HG02981 (cell line): ENCODE results near the gene SLCO2A1.

ENCODE experiments used
- ATAC-seq: cut with Tn5 transposase; IDR thresholded peaks from one replicate; pipeline ENCODE4 v1.9.1; 2021; ENCODE audit warnings: mild to moderate bottlenecking, moderate library complexity; ENCODE audit not compliant: unreplicated experiment

The SLCO2A1 gene

DNA sequence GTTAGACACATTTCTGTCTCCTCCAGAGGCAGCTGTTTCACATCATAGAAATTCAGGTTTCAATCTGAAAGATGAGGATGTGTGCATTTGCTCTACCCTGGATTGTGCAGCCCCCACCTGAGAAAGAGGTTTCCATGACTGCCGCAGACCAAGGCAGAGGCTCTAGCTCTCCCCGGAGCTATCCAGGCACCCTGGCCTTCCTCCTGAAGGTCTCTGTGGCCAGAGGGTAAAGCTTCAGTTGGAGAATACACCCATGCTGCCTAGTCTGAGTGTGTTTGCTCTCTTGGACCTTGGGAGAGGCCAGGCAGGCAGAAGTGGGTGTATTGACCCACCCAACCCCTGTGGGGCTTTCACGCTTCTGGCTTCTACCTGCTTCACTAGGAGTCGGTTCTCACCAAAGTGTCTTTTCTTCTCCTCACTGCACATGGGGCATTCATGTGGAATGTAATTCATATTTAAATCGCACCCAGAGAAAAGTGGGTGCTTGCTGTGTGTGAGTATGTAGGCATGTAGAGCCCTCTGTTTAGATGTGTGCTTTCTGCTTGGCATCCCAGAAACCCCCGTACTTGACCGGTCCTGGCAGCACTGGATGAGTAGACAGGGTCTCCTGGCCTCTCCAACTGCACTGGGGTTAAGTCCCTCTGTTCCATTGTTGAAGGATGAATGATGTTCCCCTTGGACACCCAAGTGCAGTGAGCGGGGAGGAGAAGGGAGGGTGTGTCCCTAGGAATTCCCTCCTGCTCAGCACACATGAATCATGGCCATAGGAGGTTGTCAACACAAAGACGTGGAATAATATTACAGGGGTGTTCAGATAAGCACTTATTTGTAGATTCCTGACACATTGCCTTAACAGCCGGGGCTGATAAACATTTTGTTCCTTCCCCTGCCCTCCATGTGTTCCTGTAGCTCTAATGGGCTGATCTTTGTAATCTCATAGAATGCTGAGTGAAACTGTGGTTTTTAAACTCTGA is 113.8 kb downstream of the SLCO2A1 start:
- ATAC-seq: no peak

DNA sequence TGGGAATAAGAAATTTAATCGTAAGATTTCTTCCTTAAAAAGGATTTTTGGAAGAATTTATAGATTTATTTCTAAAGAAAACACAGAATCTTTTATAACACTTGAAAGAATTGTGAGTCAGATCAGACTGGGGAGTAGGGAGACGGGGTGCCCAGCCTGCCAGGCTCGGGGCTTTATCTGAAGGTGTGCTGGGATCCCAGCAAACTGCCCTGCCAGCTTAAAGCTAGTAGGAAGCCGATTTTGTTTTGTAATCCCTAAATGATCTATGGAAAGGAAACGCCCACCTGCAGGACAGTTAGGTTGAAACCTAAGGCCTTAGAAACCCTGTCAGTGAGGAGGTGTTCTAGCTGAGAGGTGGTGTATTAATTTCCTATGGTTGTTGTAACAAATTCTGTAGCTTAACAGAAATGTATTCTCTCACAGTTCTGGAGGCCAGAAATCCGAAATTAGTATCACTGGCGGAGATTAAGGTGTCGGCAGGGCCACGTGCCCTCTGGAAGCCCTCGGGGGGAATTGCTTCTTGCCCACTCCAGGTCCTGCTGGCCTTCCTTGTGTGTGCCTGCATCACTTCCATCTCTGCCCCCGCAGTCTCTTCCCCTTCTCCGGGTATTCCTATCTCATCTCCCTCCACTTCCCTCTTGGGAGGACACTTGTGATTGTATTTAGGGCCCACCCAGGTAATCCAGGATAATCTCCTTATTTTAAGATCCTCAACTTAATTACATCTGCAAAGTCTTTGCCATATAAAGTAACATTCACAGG is 114.7 kb downstream of the SLCO2A1 start:
- no peak for ATAC-seq

DNA sequence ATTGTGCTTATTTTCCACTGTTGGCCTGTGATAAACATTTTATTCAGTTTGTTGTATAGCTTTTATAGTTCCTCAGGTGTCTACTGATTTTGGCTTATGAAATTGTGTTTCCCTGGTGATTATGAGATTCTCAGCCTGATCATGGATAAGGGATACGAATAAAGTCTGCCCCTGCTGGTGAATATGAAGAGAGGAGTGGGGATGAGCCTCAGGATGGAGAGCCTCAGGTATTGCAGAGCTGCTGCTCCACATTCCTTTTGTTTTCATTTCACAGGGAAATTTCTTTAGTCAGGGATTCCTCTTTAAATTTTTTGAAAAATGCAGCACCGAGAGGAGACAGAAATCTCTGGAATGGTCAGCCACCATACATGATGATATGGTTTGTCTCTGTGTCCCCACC is 119.3 kb downstream of the SLCO2A1 start:
- no peak for ATAC-seq

DNA sequence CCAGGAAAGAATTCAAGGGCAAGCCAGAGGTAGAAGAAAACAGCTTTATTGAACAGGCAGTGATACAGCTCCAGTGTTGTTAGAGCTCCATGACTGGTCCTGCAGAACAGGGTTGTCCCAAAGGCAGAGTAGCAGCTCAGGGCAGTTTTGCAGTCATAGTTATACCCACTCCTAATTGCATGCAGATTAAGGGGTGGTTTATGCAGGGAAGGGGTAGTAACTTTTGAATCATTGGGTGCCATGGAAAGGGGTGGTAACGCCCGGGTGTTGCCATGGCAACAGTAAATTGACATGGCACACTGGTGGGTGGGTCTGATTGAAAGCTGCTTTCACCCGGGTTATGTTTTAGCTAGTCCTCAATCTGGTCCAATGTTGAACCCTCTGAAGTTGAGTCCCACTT is 124.3 kb downstream of the SLCO2A1 start:
- ATAC-seq: no peak

DNA sequence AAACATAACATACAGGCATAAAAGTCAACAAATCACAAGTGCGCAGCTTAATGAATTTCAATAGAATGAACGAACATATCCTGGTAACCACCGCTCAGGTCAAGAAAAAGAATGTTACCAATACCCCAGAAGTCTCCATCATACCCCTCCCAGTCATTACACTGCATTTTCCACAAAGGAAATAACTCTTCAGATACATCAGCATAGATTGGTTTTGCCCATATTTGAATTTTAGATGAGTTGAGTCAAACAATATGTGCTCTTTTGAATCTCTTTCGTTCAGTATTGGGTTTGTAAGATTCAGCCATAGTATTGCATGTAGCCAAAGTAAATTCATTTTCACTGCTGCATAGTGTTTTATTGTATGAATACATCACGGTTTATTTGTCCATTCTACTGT is 127.9 kb downstream of the SLCO2A1 start:
- ATAC-seq: no peak

DNA sequence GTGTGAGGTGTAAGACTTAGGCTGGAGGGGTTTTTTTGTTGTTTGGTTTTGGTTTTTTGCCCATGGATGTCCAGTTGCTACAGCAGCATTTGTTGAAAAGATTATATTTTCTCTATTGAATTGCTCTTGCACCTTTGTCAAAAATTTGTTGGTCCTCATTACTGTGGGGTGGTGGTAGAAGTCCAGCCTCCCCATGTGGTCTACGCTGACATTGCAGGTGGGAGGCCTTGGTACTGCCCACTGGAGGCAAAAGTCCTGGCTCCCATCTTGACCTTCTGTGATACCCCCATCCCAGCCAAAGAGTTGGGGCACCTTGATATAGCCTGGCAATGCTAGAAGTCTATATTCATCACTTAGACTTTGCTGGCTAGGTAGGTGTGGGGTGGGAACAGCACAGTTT is 128.6 kb downstream of the SLCO2A1 start:
- ATAC-seq: no peak

DNA sequence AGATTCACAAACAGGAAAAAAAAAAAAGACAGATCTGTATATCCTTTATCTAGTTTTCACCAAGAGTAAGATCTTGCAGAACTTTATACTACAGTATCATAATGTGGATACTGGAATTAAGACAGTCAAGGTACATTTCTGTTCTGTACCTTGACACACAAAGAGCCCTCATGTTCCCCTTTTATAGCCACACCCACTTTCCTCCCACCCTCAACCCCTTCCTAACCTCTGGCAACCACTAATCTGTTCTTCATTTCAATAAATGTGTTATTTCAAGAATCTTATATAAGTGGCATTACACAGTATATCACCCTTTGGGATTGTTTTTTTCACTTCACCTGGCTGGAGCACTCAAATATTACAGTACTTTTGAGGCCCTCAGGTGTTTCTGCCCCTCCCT is 130.4 kb downstream of the SLCO2A1 start:
- ATAC-seq: no peak

DNA sequence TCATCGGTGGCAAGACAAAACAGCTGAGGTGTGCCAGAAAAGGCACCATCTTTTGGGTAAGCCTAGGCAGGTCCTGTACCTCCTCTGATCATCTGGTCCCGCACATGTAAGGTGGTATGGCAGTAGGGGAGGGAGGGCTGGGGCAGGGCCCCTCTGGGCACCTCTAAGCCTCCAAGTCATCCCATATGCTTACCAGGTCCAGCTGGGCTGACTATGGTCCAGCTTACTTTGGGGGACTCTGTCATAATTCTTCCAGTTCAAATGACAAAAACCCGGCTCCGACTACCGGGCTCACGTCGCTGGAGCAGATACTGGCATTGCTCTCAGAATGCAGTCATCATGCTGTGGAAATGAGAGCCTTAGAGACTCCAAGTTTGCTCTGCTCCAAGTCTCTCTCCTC is 132.2 kb downstream of the SLCO2A1 start:
- no peak for ATAC-seq

DNA sequence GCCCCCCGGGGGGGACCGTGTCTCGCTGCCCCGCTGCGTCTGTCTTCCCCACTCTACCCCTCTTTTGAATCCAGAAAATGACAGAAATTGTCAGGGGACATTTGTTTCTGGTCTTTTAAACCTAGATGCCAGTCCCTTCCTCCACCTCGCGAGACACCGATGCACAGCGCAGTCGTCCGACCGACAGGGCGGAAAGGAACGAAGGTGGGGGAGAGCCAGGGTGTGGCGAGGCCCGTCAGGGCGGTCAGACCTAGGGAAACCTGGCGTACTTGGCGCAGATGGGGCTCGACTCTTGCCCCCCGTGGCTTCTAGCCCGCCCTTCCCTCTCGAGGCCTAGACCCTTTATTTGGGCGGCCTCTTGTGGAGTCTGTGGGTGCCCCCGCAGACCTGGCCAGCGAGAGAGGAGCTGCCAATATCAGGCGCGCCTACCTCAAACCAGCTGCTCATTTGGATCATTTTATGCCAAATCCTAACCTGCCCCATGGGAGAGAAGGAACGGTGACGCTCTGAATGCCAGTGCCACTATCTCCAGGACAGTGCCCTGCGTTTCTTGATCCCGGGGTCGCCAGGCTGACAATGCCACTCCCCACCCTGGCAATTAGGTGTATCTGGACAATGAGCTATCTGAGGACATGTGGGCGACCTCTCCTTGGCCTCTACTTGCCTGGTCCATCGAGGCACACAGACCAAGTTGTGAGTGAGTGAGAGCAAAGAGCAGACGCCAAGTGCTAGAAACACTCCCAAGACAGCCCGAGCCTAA is 133.5 kb downstream of the SLCO2A1 start:
- no peak for ATAC-seq

DNA sequence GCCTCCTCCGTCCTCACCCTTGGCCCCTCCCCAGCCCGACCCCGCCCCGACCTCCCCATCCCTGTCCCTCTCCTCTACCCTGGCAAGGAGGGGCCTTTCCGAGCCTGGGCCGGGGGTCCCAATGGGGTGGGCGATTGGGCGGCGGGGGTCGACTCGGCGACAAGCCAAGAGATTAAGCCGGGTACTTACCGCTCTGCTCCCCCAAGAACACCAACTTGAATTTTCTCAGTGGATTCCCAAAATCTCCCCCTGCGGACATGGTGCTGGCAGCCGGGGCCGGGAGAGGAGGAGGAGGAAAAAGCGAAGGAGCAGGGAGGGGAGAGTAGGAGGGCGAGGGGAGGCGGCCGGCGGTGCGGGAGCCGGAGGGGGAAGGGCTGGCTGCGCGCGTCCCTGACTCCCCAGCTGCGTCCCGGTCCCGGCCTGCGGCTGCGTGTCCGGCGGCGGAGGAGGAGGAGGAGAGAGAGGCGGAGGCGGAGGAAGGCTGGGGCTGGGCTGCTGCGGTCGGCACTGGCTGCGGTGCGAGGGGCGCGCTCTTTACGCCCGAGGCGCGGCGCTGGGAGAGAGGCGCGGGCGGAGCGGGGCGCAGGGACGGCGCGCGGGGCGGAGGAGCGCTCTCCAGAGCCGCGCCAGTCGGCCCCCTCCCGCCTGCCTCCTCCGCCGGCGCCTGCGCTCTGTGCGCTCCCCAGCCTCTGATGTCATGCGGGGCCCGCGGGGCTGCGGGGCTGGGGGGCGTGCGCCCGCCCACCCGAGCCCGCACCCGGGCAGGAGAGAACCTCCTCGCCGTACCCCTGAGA is 134.3 kb downstream of the SLCO2A1 start, which contains the start of gene RAB6B:
RAB6B (minus strand) TSS at position 675 of the 794 bp plus-strand sequence; CDS start at position 259, 416 bp downstream.
- no peak for ATAC-seq

DNA sequence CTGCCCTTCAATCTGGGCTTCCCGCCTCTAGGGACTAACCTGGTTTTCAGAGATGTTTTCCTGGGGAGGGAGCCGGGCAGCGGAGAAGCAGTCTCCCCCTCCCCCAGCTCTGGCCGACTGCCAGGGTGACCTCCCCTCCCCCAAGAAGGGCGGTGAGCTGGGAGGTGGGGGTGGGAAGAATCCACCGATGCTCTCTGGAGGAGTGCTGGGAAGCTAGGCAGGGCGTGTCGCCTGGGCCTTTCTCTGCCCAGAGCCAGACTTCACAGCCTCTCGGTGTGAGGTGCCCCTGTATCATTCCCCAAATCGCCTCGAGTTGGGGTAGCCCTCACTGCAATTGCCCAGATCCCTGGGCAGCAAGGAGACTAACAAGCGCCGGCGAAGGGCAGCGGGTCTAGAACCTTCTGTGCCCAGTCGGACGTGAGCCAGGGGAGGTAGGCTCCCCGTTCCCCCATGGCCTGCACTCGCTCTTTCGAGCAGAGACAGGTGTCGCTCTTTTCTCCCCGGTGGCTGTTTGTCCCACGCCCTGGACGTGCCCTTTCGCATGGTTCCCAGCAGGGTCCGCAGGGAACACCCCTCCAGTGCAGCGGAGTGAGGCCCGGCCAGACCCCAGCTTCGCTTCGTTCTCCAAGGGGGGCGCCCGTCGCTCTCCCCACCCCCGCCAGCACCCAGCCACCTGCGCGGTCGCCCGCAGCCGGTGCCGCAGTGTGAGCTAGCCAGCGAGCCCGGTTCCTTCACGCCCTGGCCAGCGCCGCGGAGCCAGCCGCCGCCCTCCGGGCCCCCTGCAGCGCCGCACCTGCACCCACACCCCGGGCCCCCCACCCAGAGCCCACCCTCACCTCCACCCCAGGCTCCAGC is 135.1 kb downstream of the SLCO2A1 start:
- ATAC-seq: no peak

DNA sequence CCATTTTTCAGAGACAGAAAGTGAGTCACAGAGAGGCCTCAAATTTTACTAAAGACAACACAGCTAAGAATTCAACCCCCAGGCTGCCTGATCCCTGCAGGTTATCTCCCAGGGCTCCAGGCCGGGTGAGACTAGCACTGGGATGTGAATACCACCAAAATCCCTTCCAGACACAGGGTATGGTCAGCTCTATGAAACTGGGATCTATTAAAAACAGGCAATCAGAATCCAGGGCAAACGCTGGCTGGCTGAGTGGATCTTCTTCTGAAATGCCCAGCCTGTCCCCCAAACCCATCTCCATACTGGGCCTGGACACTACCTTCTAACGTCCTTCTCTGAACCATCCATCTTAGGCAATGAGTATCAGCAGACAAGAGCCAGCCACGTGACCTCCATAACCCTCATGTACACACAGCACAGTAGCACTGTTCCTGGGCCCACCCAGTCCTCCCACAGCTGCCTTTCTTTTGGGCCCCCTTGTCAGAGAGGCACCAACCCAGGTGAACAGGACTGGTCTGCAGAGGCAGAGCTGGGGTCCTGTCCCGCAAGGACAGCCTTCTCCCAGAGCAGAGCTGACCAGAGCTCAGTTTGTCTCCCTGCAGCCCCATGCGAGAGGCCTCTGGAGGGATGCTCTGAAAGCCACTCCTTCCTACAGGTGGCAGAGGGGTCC is 135.9 kb downstream of the SLCO2A1 start:
- ATAC-seq: no peak

DNA sequence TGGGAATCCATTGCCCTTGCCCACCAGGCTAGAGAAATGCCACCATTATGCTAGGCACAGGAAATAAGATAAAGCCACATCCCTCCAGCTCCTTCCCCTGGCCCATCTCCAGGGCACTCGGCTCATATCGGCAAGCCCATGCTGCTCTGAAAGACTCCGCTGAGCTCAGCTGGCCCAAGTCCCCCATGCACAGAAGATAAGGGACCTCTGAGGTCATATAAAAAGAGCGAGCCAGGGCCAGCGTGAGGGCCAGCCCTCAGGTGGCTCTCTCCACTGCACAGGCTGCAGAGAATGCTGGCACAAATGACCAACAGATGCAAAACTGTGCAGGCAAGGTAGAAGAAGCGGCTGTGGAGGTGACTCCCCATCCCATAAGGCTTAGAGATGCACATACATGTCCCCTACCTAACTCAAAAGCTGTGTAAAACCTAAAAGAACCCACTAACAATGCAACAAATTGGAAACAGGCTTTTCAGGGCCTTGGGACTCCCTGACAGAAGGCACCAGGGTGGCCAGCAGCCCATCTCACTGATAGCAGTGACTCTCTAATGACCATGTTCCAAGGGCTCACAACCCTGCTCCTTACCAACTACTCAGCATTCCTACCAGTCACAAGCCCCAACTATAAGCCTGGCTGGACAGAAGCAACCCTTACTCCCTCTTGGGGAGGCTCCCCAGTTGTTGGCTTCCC is 137.0 kb downstream of the SLCO2A1 start:
- no peak for ATAC-seq

DNA sequence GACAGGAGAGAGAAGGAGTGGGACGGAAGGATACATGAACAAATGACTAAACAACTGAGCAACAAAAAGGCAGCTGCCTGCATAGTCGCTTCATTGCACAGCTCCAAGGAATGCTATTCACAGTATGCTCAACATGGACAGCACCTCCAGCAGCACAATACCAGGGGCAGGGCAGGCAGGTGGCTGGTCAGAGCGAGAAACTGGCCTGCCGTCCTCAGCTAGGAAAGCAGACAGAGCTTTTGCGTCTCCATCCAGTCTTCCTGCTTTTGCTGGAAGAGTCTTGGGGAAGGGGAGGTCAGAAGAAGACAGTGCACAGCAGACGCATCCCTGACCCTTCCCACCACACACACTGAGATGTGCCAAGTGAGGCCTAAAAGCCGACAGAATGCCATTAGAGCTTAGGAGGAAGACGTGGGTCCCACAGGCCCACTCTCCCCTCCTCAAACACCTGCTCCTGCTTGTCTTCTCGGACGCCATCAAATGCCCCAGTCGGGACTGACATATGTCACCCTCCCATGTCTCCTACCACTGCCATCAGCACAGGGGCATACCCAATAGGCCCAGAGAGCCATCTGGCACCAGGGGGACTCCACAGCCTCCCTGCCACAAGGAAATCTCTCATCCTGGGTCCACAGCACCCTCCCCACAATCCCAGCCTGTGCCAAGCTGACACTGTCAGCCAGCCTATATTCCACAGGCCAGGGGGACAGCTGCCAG is 137.9 kb downstream of the SLCO2A1 start:
- no peak for ATAC-seq

DNA sequence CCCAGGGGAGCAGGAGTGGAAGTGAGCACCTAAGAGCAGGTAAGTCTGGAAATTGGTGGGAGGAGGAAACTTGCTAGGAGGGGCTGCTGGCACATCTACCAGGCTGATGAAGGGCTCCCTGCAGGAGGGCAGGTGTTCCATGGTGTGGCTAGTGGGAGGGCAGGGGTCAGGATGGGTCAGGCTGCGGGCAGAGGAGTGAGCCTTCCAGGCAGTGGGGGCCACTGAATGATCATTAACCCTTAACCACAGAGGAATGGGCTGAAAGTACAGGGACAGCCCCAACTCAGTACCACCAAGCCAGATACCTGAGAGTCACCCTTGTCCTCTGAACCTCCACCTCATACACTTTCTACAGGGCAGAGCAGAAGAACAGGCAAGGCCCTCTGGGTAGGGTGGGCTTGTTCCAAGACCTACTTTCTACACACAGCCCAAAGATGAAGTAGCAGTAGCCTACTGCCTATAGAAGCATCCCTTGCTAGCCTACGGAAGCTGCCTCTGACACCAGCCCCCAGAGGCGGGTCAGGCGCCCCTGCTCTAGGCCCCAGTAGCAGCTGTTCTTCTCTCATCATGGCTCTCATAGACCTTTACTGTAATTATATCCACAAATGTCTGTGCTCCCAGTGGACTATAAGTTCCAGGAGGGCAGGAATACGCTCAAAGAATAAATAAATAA is 138.6 kb downstream of the SLCO2A1 start:
- no peak for ATAC-seq

DNA sequence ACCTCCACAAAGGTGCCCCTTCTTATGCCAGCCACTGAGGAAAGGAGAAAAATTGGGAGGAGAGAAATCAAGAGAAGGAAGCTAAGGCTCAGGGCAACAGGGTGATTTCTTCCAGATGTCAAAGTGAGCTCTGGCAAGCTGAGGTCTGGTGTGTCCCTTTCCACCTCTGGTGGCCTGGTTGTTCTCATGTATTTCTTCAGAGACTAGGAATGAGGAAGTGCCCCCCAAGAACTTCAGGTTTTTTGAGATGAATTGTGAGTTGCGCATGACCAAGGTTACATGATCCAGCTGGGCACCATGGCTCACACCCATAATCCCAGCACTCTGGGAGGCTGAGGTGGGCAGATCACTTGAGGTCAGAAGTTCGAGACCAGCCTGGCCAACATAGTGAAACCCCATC is 139.7 kb downstream of the SLCO2A1 start:
- ATAC-seq: no peak

DNA sequence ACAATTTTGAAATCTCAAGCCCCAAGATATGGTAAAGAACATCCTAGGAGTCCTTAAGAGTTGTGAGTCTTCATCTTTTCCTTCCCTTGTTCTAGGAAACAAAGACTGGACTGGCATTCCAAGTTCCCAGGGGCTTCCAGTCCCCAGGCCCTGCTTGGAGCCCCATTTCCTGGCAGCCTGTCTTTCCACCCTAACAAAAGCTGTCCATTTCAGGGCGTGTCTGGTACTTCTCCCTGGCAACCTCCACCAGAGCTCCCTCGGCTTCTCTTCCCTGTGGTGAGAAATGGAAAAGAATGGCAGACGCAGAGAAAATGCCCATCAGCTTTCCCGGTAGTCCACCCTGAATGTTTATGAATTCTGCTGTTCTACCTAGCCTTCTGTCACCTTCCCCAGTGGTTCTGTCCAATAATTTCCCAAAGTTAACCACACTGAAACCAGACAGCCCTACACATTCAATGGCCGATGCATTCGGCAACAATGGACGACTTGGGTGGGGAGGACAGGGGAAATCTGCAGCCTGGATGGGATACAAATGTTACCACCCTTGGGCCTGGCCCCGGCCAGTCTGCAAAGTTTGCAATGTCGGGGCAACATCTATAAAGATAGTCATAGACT is 140.9 kb downstream of the SLCO2A1 start:
- ATAC-seq: no peak
